ENCODE results near the gene SH2B3.
"Not testable (repeated sequence)": the region's sequence is repeated elsewhere in the genome, so short reads cannot be mapped to it uniquely, and the experiment has no call there.

The SH2B3 gene

DNA sequence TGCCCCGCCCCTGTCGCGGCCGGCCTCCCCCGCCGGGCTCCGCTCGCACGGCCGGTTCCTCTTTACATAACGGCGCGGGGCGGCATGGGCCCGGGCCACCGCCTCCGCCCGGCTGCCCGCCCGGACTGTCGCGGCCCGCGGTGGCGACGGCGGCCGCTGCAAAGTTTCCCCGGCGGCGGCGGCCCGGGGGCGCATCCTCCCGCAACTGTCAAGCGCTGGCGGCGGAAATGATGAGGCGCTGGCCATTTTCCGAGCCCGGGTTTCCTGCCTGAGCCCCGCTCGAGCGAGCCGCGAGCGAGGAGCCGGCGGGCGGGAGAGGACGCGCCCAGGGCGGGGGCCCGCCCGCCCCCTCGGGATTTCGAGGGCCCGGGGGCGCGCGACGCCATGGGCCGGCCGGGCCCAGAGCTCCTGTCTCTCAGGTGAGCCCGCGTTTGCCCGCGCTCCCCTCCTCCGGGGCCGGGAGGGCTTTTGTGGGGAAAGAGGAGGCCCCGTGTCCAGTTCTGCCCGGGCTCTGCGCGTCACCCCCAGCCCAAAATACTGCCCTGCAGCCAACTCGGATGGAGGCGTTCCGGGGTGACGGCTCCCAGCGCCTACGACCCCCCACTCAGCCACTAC is at the start of gene SH2B3:
SH2B3 (plus strand) TSS at position 65 of the 615 bp plus-strand sequence. CDS start 12,223 bp downstream, outside the sequence.
- DNase-seq (ENCODE audit: low read depth in 3 of 3, low spot score in 1 of 3), result peak in 2 of 3 donors; percentile 62 to 63

GRCh38 chr12:111359231-111359913 is 46.4 kb upstream of the SH2B3 start:
- DNase-seq (ENCODE audit: low read depth in 3 of 3, low spot score in 1 of 3), result no peak

GRCh38 chr12:111359914-111360276 is 45.8 kb upstream of the SH2B3 start:
- DNase-seq (ENCODE audit: low read depth in 3 of 3, low spot score in 1 of 3), result no peak

- DNase-seq (ENCODE audit: low read depth in 3 of 3, low spot score in 1 of 3), result no peak
Observed at GRCh38 chr12:111360325-111360930, 45.3 kb upstream of the SH2B3 start.

GRCh38 chr12:111361073-111361716 is 44.5 kb upstream of the SH2B3 start:
- DNase-seq (ENCODE audit: low read depth in 3 of 3, low spot score in 1 of 3), result no peak

GRCh38 chr12:111361717-111362576 is 43.8 kb upstream of the SH2B3 start:
- no peak for DNase-seq (ENCODE audit: low read depth in 3 of 3, low spot score in 1 of 3)

DNA sequence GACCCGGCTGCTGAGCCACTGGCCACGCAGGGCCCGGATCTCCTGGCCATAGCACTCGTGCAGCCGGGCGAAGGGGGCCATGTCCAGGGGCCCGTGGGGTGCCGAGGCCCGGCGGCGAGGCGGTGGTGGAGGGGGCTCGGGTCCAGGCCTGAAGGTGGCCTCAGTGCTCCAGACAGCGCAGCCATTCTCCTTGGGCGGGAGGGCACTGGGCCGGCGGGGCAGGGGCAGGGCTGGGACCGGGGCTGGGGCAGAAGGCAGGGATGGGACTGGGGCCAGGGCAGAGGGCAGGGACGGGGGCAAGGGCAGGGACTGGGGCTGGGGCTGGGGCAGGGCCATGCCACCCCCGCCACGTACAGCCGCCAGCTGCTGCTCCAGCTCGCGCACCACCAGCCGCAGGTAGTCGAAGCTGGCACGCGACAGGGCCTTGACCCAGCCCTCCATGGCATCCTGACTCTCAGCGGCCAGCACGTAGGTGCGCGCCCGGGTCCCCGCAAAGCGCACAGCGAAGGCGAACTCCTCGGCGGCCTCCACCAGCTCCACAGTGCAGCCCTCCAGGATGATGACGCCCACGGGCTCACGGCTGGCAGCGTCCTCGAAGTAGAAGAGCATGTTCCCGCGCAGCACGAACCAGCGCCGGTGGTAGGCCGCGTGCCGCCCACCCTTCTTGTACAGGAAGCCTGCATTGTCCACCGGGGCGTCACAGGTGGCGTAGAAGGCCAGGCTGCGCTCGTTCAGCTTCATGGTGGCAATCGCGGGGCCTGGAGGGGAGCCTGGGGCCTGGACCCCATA is 42.8 kb upstream of the SH2B3 start:
- no peak for DNase-seq (ENCODE audit: low read depth in 3 of 3, low spot score in 1 of 3)

GRCh38 chr12:111363578-111363977 is 42.1 kb upstream of the SH2B3 start:
- no peak for DNase-seq (ENCODE audit: low read depth in 3 of 3, low spot score in 1 of 3)

- DNase-seq (ENCODE audit: low read depth in 3 of 3, low spot score in 1 of 3), result no peak
Observed at GRCh38 chr12:111366075-111366474, 39.6 kb upstream of the SH2B3 start.

DNA sequence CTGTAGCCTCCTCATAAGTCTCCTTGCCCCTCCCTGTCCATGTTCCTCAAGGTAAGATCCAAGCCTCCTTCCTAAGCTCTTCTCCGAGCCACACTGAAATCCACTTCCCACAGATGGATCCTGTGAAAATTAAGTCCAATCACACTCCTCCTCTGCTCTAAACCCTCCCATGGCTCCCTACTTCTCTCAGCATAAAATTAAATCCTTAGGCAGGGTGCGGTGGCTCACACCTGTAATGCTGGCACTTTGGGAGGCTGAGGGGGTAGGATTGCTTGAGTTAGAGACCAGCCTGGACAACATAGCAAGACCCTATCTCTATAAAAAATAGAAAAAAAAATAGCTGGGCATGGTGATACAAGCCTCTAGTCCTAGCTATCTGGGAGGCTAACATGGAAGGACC is 39.1 kb upstream of the SH2B3 start:
- DNase-seq (ENCODE audit: low read depth in 3 of 3, low spot score in 1 of 3), result no peak

DNA sequence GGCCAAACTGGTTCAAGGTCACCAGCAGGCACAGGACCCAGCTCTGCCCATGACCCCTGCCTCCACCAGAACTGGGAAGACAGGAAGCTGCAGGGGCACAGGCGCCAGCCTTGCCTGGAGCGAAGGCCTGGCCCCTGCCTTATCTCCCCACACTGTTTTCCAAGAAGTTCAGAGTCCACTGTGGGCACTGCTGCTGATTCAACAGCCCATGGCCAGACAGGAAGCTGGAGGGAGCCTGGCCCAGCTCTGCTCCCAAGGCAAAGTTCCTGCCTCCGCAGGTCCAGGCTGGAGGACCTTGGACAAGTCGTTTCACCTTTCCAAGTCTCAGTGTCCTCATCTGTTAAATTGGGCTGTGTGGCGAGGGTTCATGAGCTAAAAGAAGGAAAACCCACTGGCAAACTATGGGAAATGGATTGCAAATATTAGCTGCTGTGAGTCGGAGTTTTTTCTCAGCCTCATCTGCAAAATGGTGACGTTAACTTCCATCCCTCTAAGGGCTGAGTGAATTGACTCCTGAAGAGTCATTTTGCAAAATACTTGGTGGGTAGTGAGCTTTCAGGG is 38.0 kb upstream of the SH2B3 start:
- DNase-seq (ENCODE audit: low read depth in 3 of 3, low spot score in 1 of 3), result no peak

DNA sequence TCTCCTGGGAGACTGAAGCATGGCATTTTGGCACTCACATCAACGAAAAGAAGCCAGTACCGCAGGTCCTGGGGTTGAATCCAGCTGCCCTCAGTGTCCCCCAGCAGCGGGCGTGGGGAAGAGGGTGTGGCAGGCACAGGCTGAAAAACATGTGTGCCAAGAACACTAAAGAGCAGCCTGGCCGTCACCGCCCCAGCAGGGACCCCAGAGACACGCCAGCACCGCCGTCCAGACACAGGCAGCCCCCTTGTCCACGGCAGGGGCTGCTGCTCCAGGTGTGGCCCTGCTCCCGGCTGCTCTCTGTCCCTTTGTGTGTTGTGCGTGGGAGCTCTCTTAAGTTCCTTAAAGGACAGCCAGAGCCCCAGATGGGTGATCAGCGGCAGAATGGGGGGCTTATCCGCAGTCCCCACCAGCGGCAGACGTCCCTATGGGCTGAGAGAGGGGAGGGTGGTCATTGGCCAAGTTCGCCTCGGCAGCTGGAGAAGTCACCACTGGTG is 37.4 kb upstream of the SH2B3 start:
- no peak for DNase-seq (ENCODE audit: low read depth in 3 of 3, low spot score in 1 of 3)

GRCh38 chr12:111368788-111369495 is 36.8 kb upstream of the SH2B3 start, which contains the start of gene PHETA1:
Gene PHETA1 (minus strand): TSS chr12:111369095. CDS start chr12:111363427, 5,668 bp downstream.
- DNase-seq (ENCODE audit: low read depth in 3 of 3, low spot score in 1 of 3), result peak; percentile 29 to 71 (median 34)

DNA sequence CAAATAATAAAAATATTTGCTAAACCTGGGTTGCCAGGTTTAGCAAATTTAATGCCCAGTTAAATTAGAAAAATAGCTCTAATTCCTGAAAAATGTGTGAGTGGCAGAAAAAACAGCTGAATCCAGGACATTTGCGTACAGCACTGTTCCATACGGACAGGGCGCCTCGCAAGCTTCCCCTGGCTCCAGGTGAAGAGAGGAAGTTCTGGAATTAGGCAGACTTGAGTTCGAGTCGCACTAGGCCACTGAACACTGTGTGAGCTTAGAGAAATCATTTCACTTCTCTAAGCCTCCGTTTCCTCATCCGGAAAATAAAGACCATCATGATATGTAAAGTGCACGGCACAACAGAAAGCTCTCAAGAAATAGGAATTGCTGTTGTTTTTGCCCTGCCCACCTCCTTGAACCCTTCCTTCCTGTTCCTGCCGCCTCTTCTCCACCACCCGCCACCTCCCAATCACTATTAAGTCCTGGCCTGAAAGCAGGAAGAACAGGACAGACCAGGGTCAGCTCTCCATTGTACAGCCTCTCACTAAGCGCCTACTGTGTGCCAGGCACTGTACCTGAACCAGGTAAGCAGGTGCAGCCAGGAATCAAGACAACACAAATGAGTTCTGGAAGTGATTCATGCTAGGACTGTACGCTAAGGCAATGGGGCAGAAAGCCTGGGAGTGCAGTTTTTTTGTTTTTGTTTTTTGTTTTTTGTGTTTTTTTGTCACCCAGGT is 36.1 kb upstream of the SH2B3 start:
- no peak for DNase-seq (ENCODE audit: low read depth in 3 of 3, low spot score in 1 of 3)

GRCh38 chr12:111373231-111373630 is 32.5 kb upstream of the SH2B3 start:
- DNase-seq (ENCODE audit: low read depth in 3 of 3, low spot score in 1 of 3), result not testable (repeated sequence)

- no peak for DNase-seq (ENCODE audit: low read depth in 3 of 3, low spot score in 1 of 3)
Observed at GRCh38 chr12:111377440-111377839, 28.3 kb upstream of the SH2B3 start.

DNA sequence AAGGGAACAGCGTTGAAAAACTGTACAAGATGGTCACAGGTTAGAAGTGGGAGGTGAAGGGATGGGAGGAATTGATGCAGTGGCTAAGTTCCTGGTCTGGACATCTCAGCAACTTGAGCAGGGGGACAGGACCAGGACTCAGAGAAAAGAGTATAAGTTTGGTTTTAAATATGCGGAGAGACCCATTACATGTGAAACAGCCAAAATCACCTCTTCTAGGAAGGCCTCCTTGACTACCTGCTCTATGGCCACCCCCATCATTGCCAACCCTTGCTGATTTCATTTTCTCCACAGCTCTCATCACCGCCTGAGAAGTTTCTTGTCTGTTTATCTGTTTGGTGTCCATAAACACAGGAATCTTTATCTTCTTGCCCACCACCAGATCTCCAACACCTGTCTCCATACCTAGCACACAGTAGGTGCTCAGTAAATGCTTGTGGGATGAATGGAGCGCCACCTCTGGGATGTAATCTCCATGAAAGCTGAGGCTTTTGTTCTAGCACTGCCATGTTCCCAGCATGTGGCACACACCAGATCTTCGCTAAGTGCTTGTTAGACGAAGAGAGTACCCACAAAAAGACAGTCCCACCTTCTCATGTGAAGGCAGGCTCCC is 25.7 kb upstream of the SH2B3 start:
- DNase-seq (ENCODE audit: low read depth in 3 of 3, low spot score in 1 of 3), result no peak

DNA sequence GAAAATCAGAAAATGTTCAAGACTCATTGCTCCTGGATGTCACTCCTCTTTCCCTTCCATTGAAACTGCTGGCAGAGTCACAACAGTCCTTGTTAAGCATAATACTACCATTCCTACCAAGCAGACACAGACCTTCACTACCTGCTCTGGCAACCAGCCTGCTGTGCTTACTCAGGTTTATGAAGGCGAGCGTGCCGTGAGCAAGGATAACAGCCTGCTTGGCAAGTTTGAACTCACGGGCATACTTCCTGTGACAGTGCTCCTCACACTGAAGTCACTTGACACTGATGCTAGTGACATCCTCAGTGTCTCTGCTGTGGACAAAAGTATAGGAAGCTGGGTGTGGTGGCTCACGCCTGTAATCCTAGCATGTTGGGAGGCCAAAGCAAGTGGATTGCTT is 21.1 kb upstream of the SH2B3 start:
- no peak for DNase-seq (ENCODE audit: low read depth in 3 of 3, low spot score in 1 of 3)

All from stimulated activated CD4-positive, alpha-beta T cell treated with anti-CD3 and anti-CD28 coated beads, TNF-alpha, amount 100 ng/mL, for 1 hour (primary cell).